Hematopoietic multipotent progenitor cell treated with erythropoietin and hydrocortisone succinate and interleukin-3 and kit ligand, for 15 days (in vitro differentiated cells): ENCODE results near the gene ZNF528.

Source experiments
- DNase-seq: peaks from one replicate; pipeline ENCODE4 v3.0.0-alpha.2; 2015; ENCODE audit warnings: low spot score

ZNF528 gene

GRCh38 chr19:52397310-52398080 lies at the start of gene ZNF528:
TSS of gene ZNF528 (plus strand) at chr19:52397849. CDS start at chr19:52402014, 4,165 bp downstream.
- DNase-seq: peak; percentile 45

GRCh38 chr19:52351512-52351911 lies 46.1 kb upstream of the ZNF528 start:
- no peak for DNase-seq

- no peak for DNase-seq
Observed at GRCh38 chr19:52366414-52366824, 31.2 kb upstream of the ZNF528 start.

- DNase-seq: peak; percentile 43
Observed at GRCh38 chr19:52369559-52370340, 27.9 kb upstream of the ZNF528 start, which contains the start of gene ZNF880. TSS of gene ZNF880 (plus strand) at chr19:52369923. CDS start at chr19:52369966, 43 bp downstream.

- no peak for DNase-seq
Observed at GRCh38 chr19:52370341-52370710, 27.3 kb upstream of the ZNF528 start.

- DNase-seq: no peak
Observed at GRCh38 chr19:52391135-52391534, 6.5 kb upstream of the ZNF528 start.

GRCh38 chr19:52398081-52398441 lies 412 bp downstream of the ZNF528 start:
- no peak for DNase-seq

GRCh38 chr19:52410276-52410675 lies 12.6 kb downstream of the ZNF528 start:
- no peak for DNase-seq

GRCh38 chr19:52415711-52416110 lies 18.1 kb downstream of the ZNF528 start:
- no peak for DNase-seq

GRCh38 chr19:52428937-52429336 lies 31.3 kb downstream of the ZNF528 start, which contains the start of gene ZNF534:
TSS of gene ZNF534 (plus strand) at chr19:52429148. CDS start at chr19:52431475, 2,327 bp downstream.
- no peak for DNase-seq

- no peak for DNase-seq
Observed at GRCh38 chr19:52442179-52442578, 44.5 kb downstream of the ZNF528 start.

GRCh38 chr19:52444506-52444905 lies 46.9 kb downstream of the ZNF528 start:
- DNase-seq: no peak

GRCh38 chr19:52451241-52451640 lies 53.6 kb downstream of the ZNF528 start:
- DNase-seq: no peak

GRCh38 chr19:52453324-52454094 lies 55.9 kb downstream of the ZNF528 start, which contains the start of gene ZNF578:
TSS of gene ZNF578 (plus strand) at chr19:52453553. CDS start at chr19:52501846, 48,293 bp downstream.
- DNase-seq: no peak

- no peak for DNase-seq
Observed at GRCh38 chr19:52464798-52465470, 67.3 kb downstream of the ZNF528 start.
